Duodenal mucosa (tissue), 2 donors: ENCODE data around the gene BCAN.
"Not testable (repeated sequence)": the region's sequence is repeated elsewhere in the genome, so short reads cannot be mapped to it uniquely, and the experiment has no call there.

Source experiments
- H3K27ac ChIP-seq: one replicate; pipeline ENCODE4 v1.7.0; 2013; ENCODE audit warnings: low read depth, low read length
- H3K27me3 ChIP-seq, 2 donors: one replicate each; pipeline ENCODE4 v1.7.0; 2013; ENCODE audit warnings: low read length in 2 of 2, control low read depth in 1 of 2; ENCODE audit not compliant: insufficient read depth in 2 of 2, control insufficient read depth in 1 of 2
- H3K36me3 ChIP-seq, 2 donors: one replicate each; pipeline ENCODE4 v1.7.0; 2013; ENCODE audit warnings: low read length in 2 of 2, control low read depth in 1 of 2; ENCODE audit not compliant: insufficient read depth in 2 of 2, control insufficient read depth in 1 of 2
- H3K4me1 ChIP-seq, 2 donors: one replicate each; pipeline ENCODE4 v1.7.0; 2013; ENCODE audit warnings: low read length in 2 of 2, control low read depth in 1 of 2; ENCODE audit not compliant: insufficient read depth in 2 of 2, control insufficient read depth in 1 of 2
- H3K4me3 ChIP-seq, 2 donors: one replicate each; pipeline ENCODE4 v1.7.0; 2013; ENCODE audit warnings: low read length in 2 of 2, low read depth in 1 of 2
- H3K9ac ChIP-seq, 2 donors: one replicate each; pipeline ENCODE4 v1.7.0; 2013; ENCODE audit warnings: low read length in 2 of 2, low read depth in 1 of 2
- H3K9me3 ChIP-seq, 2 donors: one replicate each; pipeline ENCODE4 v1.7.0; 2013; ENCODE audit warnings: low read length in 2 of 2, control low read depth in 1 of 2; ENCODE audit not compliant: control insufficient read depth in 1 of 2

BCAN gene

DNA sequence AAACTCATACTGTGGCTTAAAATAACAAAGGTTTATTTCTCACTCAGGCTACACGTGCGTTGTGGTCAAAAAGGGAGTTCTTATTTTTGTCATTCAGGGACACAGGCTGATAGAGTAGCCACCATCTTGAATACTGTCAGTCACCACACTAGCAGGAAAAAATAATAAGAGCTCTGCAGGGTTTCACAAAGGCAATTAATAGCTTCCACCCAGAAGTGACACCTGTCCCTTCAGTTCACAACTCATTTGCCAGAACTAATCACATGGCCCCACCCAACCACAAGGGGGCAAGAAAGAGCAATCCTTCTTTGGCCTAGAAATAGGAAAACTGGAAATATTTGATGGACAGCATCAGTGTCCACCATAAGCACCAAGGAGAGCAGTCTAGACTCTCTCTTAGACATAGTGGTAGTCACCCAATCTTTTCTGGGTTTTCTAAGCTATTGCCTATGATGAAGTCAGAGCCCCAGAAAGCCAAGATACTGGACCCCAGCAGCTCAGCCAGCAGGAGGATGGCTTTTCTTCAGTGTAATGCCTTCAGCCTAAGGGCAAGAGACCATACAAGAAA is 14.5 kb upstream of the BCAN start:
- Histone ChIP-seq H3K27ac (no peak overlapping the region), H3K4me3 (no peak overlapping the region)

DNA sequence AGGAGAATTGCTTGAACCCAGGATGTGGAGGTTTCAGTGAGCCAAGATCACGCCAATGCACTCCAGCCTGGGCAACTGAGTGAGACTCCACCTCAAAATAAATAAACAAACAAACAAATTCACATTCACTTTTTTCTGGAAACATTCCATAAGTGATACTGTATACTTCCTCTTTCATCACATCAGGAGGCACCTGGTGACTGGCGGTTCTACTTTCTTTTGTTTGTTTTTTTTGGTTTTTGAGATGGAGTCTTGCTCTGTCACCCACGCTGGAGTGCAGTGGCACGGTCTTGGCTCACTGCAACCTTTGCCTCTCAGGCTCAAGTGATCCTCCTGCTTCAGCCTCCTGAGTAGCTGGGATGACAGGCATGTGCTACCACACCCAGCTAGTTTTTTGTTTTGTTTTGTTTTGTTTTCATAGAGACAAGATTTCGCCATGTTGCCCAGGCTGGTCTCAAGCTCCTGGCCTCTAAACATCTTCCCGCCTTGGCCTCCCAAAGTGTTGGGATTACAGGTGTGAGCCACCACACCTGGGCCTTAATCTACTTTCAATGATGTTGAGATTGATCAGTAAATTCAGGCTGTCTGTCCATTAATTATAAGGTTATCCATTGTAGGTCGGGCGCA is 12.0 kb upstream of the BCAN start:
- Histone ChIP-seq H3K9ac (no peak overlapping the region), H3K36me3 (no peaks in the 10 kb centered on the region), H3K4me3 (no peak overlapping the region), H3K27ac (no peak overlapping the region), H3K27me3 (peaks cover 26 to 31% of the 10 kb centered on the region in 2 donors), H3K4me1 (peaks cover 10 to 17% of the 10 kb centered on the region in 2 donors), H3K9me3 (no peaks in the 10 kb centered on the region)

More for the DNA sequence above, 14.5 kb upstream of the BCAN start:
- H3K27me3 ChIP-seq: peaks cover 32 to 34% of the 10 kb centered on the region in 2 donors
- no peaks in the 10 kb centered on the region for H3K9me3 ChIP-seq
- H3K4me1 ChIP-seq: peaks cover 19 to 30% of the 10 kb centered on the region in 2 donors
- H3K36me3 ChIP-seq: no peaks in the 10 kb centered on the region
- no peak overlapping the region for H3K9ac ChIP-seq

- not testable (repeated sequence) for H3K4me3 ChIP-seq, H3K4me1 ChIP-seq, H3K27ac ChIP-seq, H3K9ac ChIP-seq, H3K9me3 ChIP-seq, H3K36me3 ChIP-seq
- H3K27me3 ChIP-seq: peaks cover 15 to 19% of the 10 kb centered on the region in 2 donors
Observed at GRCh38 chr1:156631152-156631551, 10.8 kb upstream of the BCAN start.

GRCh38 chr1:156632355-156632754 is 9.6 kb upstream of the BCAN start:
- Histone ChIP-seq H3K9me3 (no peaks in the 10 kb centered on the region), H3K9ac (no peak overlapping the region), H3K36me3 (no peaks in the 10 kb centered on the region), H3K27me3 (peaks cover 12 to 16% of the 10 kb centered on the region in 2 donors), H3K4me3 (no peak overlapping the region), H3K4me1 (no peaks in the 10 kb centered on the region), H3K27ac (no peak overlapping the region)

- Histone ChIP-seq H3K36me3 (no peaks in the 10 kb centered on the region), H3K27ac (no peak overlapping the region), H3K27me3 (peaks cover 39 to 43% of the 10 kb centered on the region in 2 donors), H3K4me1 (peaks cover 0 to 19% of the 10 kb centered on the region in 2 donors), H3K9me3 (no peaks in the 10 kb centered on the region), H3K4me3 (no peak overlapping the region), H3K9ac (no peak overlapping the region)
Observed at GRCh38 chr1:156638189-156638985, 3.5 kb upstream of the BCAN start.

GRCh38 chr1:156639601-156640101 is 2.3 kb upstream of the BCAN start:
- peaks cover 0 to 25% of the 10 kb centered on the region in 2 donors for H3K4me1 ChIP-seq
- H3K36me3 ChIP-seq: peaks cover 0 to 7% of the 10 kb centered on the region in 2 donors
- H3K4me3 ChIP-seq: no peak overlapping the region
- no peak overlapping the region for H3K9ac ChIP-seq
- peaks cover 34 to 40% of the 10 kb centered on the region in 2 donors for H3K27me3 ChIP-seq
- H3K9me3 ChIP-seq: no peaks in the 10 kb centered on the region
- no peak overlapping the region for H3K27ac ChIP-seq

- Histone ChIP-seq H3K4me3 (no peak overlapping the region), H3K27me3 (peaks cover 32 to 40% of the 10 kb centered on the region in 2 donors), H3K27ac (no peak overlapping the region), H3K9me3 (no peaks in the 10 kb centered on the region), H3K9ac (no peak overlapping the region), H3K4me1 (peaks cover 0 to 25% of the 10 kb centered on the region in 2 donors), H3K36me3 (peaks cover 0 to 9% of the 10 kb centered on the region in 2 donors)
Observed at GRCh38 chr1:156640842-156641706, 843 bp upstream of the BCAN start.

DNA sequence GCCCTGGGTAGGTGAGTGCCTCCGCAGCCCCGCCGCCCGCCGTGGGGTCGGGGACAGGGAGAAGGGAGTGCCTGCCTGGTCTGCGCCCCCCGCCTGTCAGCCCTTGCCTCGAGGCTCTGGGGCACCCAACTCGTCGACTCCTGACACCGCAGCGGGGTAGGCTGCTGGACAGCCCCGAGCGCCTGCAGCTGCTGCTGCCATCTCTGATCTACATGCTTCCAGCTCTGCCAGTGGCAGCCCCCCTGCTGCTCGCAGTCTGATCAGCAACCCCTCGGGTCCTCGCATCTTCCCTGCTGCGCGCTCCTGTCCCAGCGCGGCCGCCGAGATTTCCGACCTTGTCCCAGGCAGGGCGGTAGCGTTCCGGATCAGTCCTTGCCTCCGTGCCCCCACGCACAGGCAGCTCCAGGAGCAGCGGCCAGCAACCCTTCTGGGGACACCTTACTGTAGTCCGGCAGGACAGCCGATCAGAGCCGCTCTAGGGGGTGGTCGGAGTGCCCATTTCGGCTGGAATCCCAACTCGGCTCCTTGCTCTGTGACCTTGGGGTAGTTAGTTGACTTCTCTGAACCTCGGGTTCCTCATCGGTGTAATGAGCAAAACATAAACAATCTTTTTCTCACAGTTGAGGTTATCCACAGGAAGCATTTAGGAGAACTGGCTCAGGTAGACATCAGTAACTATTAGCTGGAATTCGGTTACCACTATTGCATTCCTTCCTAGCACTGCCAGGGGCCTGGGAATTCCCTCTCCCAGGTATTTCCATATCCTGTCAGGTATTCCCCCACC is 540 bp downstream of the BCAN start:
- Histone ChIP-seq H3K27me3 (peaks cover 32 to 40% of the 10 kb centered on the region in 2 donors), H3K4me3 (no peak overlapping the region), H3K9ac (no peak overlapping the region), H3K36me3 (peaks cover 0 to 9% of the 10 kb centered on the region in 2 donors), H3K27ac (no peak overlapping the region), H3K9me3 (no peaks in the 10 kb centered on the region), H3K4me1 (peaks cover 0 to 25% of the 10 kb centered on the region in 2 donors)
